Mucosa of descending colon (tissue), 3 donors: ENCODE data around the gene PHLDB3. TPM values are rescaled to one million over a fixed set of nuclear protein-coding genes. Genes with fewer than 3 reads are reported as not detected.
A peak's percentile ranks its signal among the peaks of the same experiment; 100 is the strongest.

Experiments used
- ATAC-seq: fragments of 200-7000 bp; cut with Tn5 transposase; one replicate; pipeline ENCODE4 v1.9.1; 2020; ENCODE audit warnings: mild to moderate bottlenecking, moderate library complexity
- DNase-seq, 3 donors: peaks; one replicate each; pipeline ENCODE4 v3.0.0-alpha.2; 2020
- H3K36me3 ChIP-seq: fragments of 200-600 bp; one replicate; pipeline ENCODE4 v1.8.0; 2021; ENCODE audit warnings: low read depth, mild to moderate bottlenecking
- H3K4me1 ChIP-seq: fragments of 200-600 bp; one replicate; pipeline ENCODE4 v1.8.0; 2021; ENCODE audit warnings: low read depth, mild to moderate bottlenecking
- H3K4me3 ChIP-seq: fragments of 200-600 bp; one replicate; pipeline ENCODE4 v1.8.0; 2021; ENCODE audit warnings: mild to moderate bottlenecking
- H3K9me3 ChIP-seq: fragments of 200-600 bp; one replicate; pipeline ENCODE4 v1.8.0; 2021; ENCODE audit warnings: mild to moderate bottlenecking
- CTCF ChIP-seq: fragments of 200-600 bp; IDR thresholded peaks from one replicate; pipeline ENCODE4 v1.8.0; 2022; ENCODE audit warnings: antibody characterized with exemption, mild to moderate bottlenecking
- intact Hi-C, 2 donors: fragments of 100-400 bp; cut with DNase I in 1 of 2; cut with micrococcal nuclease in 1 of 2; formaldehyde crosslinking; loops; one replicate each; pipeline versions ENCODE4 v1.11.0 to v1.11.1; 2022; cut with DNase I, micrococcal nuclease
- total RNA-seq, 3 donors: library from RNA; stranded (reverse); fragmentation: NEBNext Ultra II Directional in 2 of 3; extraction: Animal tissue kit (Norgen Biotek cat#: 25700) in 2 of 3; gene quantifications; one replicate each; pipeline versions ENCODE4 v1.2.1 to v1.2.4, GENCODE V29; 2021 to 2023
- donor health status: DM: no; HTN: no; CAD: no; lungs with moderate emphysema.
- donor health status: DM: no; HTN: no; CAD: no.
- donor health status: DM: no; HTN: yes; CAD: no.

The PHLDB3 gene
- total RNA-seq, 3 donors from 2014 or later = 13.2 to 22.4 (median 21.3) TPM

- H3K4me1 ChIP-seq = peaks cover 31% of the 10 kb centered on the region
- no peaks in the 10 kb centered on the region for H3K36me3 ChIP-seq
- ATAC-seq = peak; percentile 83
- DNase-seq = peak; percentile 98 to 100 (median 99)
- H3K9me3 ChIP-seq = no peaks in the 10 kb centered on the region
- H3K4me3 ChIP-seq = peak overlapping the region; percentile 21
- TF ChIP-seq CTCF = no peak
- intact Hi-C loops = loop anchor here (2.0 to 10.0 kb wide), 2 partner anchors 61 to 121 kb away; no protein-coding TSS in a partner anchor
Measured at GRCh38 chr19:43533546-43534304, 29.2 kb upstream of the PHLDB3 start.

- Histone ChIP-seq H3K9me3 (no peaks in the 10 kb centered on the region), H3K4me1 (peaks cover 31% of the 10 kb centered on the region), H3K4me3 (peak within 1 kb of the TSS; percentile 21), H3K36me3 (no peaks in the 10 kb centered on the region)
- ATAC-seq (peak; percentile 82), DNase-seq (peak; percentile 92 to 94 (median 94))
- intact Hi-C loops = loop anchor here in 1 of 2 donors (10.0 kb wide), 1 partner anchor 122 kb away; no protein-coding TSS in a partner anchor
- TF ChIP-seq CTCF = no peak
Measured at GRCh38 chr19:43532962-43533545, 28.5 kb upstream of the PHLDB3 start, which contains the start of gene ZNF575. Gene ZNF575, plus strand, starts transcription at chr19:43533188. Its CDS starts 1,235 bp downstream, at chr19:43534423.

- intact Hi-C loops = loop anchor here in 1 of 2 donors (10.0 kb wide), 1 partner anchor 122 kb away; no protein-coding TSS in a partner anchor
- no peaks in the 10 kb centered on the region for H3K36me3 ChIP-seq
- peak; percentile 81 to 83 (median 83) for DNase-seq
- peaks cover 31% of the 10 kb centered on the region for H3K4me1 ChIP-seq
- H3K9me3 ChIP-seq = no peaks in the 10 kb centered on the region
- TF ChIP-seq CTCF = no peak
- peak; percentile 51 for ATAC-seq
- H3K4me3 ChIP-seq = no peak overlapping the region
Measured at GRCh38 chr19:43532571-43532961, 28.0 kb upstream of the PHLDB3 start.

GRCh38 chr19:43527860-43528622 lies 23.5 kb upstream of the PHLDB3 start:
- no peaks in the 10 kb centered on the region for H3K36me3 ChIP-seq
- peak in 2 of 3 donors; percentile 52 to 57 for DNase-seq
- ATAC-seq = no peak
- no peak overlapping the region for H3K4me3 ChIP-seq
- intact Hi-C loops = no loop called here
- peaks cover 56% of the 10 kb centered on the region for H3K4me1 ChIP-seq
- TF ChIP-seq CTCF = no peak
- no peaks in the 10 kb centered on the region for H3K9me3 ChIP-seq
